ENCODE results near the gene CFDP1.

The CFDP1 gene

GRCh38 chr16:75413951-75414350, 19.4 kb downstream of the CFDP1 start:
- DNase-seq (ENCODE audit: low read depth in 3 of 3, low spot score in 1 of 3), result no peak

GRCh38 chr16:75406943-75407342, 26.4 kb downstream of the CFDP1 start:
- no peak for DNase-seq (ENCODE audit: low read depth in 3 of 3, low spot score in 1 of 3)

- DNase-seq (ENCODE audit: low read depth in 3 of 3, low spot score in 1 of 3), result no peak
These were observed 30.4 kb downstream of the CFDP1 start for GRCh38 chr16:75402821-75403475.

- no peak for DNase-seq (ENCODE audit: low read depth in 3 of 3, low spot score in 1 of 3)
These were observed 31.0 kb downstream of the CFDP1 start for GRCh38 chr16:75402159-75402820.

- no peak for DNase-seq (ENCODE audit: low read depth in 3 of 3, low spot score in 1 of 3)
These were observed 31.6 kb downstream of the CFDP1 start for GRCh38 chr16:75401691-75402090.

GRCh38 chr16:75398333-75398732, 35.0 kb downstream of the CFDP1 start:
- DNase-seq (ENCODE audit: low read depth in 3 of 3, low spot score in 1 of 3), result no peak

GRCh38 chr16:75394941-75395340, 38.4 kb downstream of the CFDP1 start:
- no peak for DNase-seq (ENCODE audit: low read depth in 3 of 3, low spot score in 1 of 3)

- no peak for DNase-seq (ENCODE audit: low read depth in 3 of 3, low spot score in 1 of 3)
These were observed 40.4 kb downstream of the CFDP1 start for GRCh38 chr16:75392906-75393305.

- DNase-seq (ENCODE audit: low read depth in 3 of 3, low spot score in 1 of 3), result no peak
These were observed 42.2 kb downstream of the CFDP1 start for GRCh38 chr16:75390926-75391653.

GRCh38 chr16:75389096-75389690, 44.1 kb downstream of the CFDP1 start:
- DNase-seq (ENCODE audit: low read depth in 3 of 3, low spot score in 1 of 3), result no peak

GRCh38 chr16:75387951-75388350, 45.4 kb downstream of the CFDP1 start:
- DNase-seq (ENCODE audit: low read depth in 3 of 3, low spot score in 1 of 3), result no peak

- DNase-seq (ENCODE audit: low read depth in 3 of 3, low spot score in 1 of 3), result no peak
These were observed 47.7 kb downstream of the CFDP1 start for GRCh38 chr16:75385507-75386152.

GRCh38 chr16:75383141-75383540, 50.2 kb downstream of the CFDP1 start:
- no peak for DNase-seq (ENCODE audit: low read depth in 3 of 3, low spot score in 1 of 3)

GRCh38 chr16:75382611-75383010, 50.7 kb downstream of the CFDP1 start:
- no peak for DNase-seq (ENCODE audit: low read depth in 3 of 3, low spot score in 1 of 3)

- no peak for DNase-seq (ENCODE audit: low read depth in 3 of 3, low spot score in 1 of 3)
These were observed 52.4 kb downstream of the CFDP1 start for GRCh38 chr16:75380870-75381269.

GRCh38 chr16:75379911-75380847, 53.1 kb downstream of the CFDP1 start:
- no peak for DNase-seq (ENCODE audit: low read depth in 3 of 3, low spot score in 1 of 3)

- no peak for DNase-seq (ENCODE audit: low read depth in 3 of 3, low spot score in 1 of 3)
These were observed 54.0 kb downstream of the CFDP1 start for GRCh38 chr16:75379339-75379738.

- no peak for DNase-seq (ENCODE audit: low read depth in 3 of 3, low spot score in 1 of 3)
These were observed 54.7 kb downstream of the CFDP1 start for GRCh38 chr16:75378616-75379015.

GRCh38 chr16:75377729-75378386, 55.4 kb downstream of the CFDP1 start:
- DNase-seq (ENCODE audit: low read depth in 3 of 3, low spot score in 1 of 3), result no peak

Data from stimulated activated CD4-positive, alpha-beta T cell treated with anti-CD3 and anti-CD28 coated beads, TNF-alpha, amount 100 ng/mL, for 1 hour (primary cell).